T-helper 2 cell (primary cell): ENCODE measurements around the gene ZNF672.
A peak's percentile ranks its signal among the peaks of the same experiment; 100 is the strongest.

Source experiments
- DNase-seq, 5 experiments: peaks; one replicate each; pipeline versions ENCODE4 v3.0.0 to v3.0.0-alpha.2; 2012 to 2022

ZNF672 gene

DNA sequence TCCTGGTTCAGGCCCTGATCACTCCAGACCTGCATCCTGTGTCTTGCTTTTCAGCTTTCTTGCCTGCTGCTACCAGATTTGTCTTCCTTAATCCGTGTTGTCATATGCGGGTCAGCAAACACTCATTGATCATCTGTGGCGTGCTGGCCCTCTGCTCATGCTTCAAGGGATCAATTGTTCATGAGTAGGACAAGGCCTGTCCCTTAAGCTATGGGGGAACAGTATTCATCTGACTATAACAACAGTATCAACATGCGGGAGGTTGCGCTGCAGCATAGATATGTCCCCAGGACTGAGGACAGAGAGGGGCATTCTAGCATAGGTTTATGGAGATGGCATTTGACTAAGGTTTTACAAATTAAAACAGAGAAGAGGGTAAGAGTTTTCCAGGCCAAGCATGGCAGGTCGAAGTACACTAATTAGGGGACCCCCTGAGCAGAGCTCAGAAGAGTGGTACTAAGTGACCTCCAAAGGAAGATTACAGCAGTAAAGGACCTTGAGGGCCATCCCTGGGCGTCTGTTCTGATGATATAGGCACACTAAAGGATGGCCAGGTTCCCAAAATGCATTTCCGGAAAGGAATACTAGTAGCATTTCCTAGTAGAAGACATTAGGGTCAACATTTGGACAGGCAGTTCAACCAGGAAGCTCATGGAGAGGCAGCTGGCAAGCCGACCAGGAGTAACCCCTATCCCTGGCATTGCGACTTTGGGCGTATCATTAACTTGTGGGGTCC lies 811 bp upstream of the ZNF672 start:
- DNase-seq: no peak

DNA sequence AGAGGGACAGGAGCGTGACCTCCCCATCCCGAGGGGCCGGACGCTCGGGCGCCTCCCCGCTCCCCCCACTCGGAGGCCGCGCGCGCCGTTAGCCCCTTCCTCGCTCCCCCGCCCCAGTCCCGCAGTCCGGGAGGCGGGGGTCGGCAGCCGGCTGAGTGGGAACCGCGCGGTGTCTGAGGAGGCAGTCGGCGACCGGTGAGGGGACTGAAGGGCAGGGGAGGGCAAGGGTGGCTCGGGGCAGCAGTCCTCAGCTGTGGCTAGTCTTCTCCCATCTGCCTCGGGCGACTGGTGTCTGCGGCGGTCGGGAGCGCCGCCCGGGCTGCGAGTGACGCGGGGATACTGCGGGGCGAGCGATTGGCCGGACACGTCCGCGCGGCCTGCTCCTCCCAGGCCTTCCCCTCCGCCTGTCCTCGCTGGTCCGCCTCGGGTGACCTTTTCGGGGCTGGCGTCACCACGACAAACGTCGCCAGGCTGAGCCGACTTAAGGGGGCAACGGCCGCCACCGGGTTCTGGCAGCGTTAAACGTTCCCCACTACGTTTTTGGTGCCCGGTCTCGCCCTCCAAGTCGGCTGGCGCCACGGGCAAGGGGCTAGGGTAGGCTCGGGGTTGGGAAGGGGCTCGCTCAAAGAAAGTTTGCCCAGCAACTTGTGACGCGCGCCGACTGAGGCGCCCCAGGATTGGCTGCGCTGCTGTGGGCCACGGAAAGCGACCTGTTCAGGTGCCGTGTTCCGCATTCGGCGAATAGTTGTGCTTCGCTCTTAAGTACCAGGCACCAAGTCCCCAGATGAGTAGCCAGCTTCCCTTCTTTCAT lies 538 bp downstream of the ZNF672 start:
- peak; percentile 73 to 93 (median 77) for DNase-seq

DNA sequence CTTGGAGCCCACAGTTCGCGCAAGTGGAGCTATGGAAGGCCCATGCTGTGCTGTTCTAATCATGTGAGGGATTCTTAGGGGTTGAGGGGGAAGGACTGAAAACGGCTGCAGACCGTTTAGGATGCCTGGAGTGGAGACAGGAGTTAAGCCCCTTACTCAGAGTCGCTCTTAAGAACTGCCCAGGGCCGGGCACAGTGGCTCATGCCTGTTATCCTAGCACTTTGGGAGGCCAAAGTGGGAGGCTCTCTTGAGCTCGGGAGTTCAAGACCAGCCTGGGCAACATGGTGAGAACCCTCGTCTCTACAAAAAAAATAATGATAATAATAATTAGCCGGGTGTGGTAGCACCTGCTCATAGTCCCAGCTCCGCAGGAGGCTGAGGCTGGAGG lies 1.1 kb downstream of the ZNF672 start:
- no peak for DNase-seq

DNA sequence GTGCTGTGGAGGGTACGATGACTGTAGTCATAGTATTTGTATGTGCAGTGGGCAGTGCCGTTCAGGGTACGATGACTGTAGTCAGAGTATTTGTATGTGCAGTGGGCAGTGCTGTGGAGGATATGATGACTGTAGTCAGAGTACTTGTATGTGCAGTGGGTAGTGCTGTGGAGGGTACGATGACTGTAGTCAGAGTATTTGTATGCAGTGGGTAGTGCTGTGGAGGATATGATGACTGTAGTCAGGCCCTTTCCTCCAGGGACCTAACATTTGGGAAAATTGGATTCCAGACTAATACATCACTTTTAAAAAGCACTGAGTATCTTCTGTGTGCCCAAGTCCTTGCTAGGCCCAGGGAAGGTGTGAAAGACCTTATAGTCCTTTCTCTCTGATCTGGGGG lies 2.9 kb downstream of the ZNF672 start:
- DNase-seq: no peak

DNA sequence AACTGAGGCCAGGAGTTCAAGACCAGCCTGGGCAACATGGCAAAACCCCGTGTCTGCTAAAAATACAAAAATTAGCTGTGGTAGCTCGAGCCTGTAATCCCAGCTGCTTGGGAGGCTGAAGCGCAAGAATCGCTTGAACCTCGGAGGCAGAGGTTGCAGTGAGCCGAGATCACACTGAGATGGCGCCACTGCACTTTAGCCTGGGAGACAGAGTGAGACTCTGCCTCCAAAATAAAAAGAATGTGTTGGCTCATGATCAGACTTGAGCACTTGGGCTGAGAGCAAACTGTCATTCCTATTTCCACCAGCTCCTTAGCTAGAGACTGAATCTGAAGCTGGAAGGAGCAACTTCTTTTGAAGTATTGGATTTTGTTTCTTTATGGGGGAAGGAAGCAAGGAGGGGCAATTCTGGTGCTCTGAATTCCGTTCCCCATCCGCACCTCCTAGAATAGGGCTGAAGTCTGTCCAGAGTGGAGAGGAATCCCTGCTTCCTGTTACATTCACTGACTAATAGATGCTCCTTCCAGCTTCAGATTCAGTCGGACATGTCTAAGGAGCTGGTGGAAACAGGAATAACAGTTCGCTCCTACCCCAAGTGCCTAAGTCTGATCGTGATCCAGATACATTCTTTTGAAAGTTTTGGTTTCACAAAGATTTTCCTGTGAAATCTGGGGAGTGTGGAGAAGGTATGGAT lies 3.8 kb downstream of the ZNF672 start:
- DNase-seq: peak in 1 of 5 experiments; percentile 66

DNA sequence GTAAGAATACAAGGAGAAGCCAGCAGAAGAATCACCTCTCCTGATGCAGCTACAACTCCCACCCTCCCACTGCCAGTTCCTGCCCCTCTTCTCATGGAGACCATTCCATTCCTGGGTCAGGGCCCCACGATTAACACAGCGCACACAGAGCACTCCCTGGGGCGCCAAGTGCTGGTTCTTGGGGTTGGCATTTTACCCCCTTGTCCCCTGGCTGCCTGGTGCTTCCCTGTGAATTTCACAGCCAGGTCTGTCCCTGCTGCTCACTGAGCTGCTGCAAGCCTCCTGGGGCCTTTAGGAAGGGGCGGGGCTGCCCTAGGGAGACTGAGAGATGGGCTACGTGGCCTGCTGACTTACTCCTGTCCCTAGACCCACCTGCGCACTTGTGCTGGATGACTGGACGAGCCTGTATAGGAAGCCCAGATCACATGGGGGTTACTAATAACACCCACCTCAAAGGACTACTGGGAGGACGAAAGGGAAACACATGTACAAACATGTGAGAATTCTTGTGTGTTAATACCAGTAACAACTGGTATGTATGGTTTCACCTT lies 4.8 kb downstream of the ZNF672 start:
- no peak for DNase-seq

DNA sequence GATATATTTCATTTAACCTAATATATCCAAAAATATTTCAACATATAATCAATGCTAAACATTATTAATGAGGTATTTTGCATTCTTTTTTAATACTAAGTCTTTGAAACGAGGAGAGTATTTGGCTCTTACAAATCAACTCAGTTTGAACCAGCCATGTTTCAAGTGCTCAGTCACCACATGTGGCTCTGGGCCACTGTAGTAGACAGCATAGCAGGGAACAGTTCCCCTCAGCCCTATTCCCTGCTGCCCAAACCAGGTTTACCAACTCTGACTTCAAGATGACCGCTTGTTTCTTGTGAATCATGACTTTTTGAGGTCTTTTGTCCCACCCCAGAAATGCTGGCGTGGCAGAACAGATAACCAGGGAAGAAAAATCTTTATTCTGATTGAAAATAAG lies 5.7 kb downstream of the ZNF672 start:
- no peak for DNase-seq

DNA sequence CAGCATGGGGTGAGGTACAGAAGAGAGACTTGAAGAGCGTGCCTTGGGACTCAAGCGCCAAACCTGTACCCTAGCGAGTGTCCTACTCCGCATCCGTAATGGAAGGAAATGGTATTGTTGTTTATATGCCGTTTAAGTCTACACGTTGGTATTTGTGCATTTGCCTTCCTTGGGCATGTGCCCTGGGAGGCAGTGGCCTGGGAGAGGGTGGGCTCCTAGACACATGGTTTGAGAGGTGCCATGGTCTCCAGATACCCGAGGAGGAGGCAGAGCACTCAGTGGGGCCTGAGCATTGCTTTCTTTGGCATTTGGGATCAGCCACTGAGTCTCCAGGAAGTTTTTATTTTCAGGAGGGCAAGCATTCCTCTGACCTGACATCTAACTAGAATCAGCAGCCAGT lies 6.5 kb downstream of the ZNF672 start:
- no peak for DNase-seq

DNA sequence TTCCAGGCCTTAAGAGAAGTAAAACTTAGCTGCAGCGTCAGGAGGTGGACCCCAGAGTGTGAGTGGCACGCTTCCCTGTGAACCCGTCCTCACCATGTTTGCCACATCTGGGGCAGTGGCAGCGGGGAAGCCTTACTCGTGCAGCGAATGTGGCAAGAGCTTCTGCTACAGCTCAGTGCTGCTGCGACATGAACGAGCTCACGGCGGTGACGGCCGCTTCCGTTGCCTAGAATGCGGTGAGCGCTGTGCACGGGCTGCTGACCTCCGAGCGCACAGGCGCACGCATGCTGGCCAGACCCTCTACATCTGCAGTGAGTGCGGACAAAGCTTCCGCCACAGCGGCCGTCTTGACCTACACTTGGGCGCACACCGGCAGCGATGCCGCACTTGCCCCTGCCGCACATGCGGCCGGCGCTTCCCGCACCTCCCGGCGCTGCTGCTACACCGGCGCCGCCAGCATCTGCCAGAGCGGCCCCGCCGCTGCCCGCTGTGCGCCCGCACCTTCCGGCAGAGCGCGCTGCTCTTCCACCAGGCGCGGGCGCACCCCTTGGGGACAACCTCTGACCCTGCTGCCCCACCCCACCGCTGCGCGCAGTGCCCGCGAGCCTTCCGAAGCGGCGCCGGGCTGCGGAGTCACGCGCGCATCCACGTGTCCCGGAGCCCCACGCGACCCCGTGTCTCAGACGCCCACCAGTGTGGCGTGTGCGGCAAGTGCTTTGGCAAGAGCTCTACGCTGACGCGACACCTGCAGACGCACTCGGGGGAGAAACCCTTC lies 9.3 kb downstream of the ZNF672 start:
- DNase-seq: no peak

DNA sequence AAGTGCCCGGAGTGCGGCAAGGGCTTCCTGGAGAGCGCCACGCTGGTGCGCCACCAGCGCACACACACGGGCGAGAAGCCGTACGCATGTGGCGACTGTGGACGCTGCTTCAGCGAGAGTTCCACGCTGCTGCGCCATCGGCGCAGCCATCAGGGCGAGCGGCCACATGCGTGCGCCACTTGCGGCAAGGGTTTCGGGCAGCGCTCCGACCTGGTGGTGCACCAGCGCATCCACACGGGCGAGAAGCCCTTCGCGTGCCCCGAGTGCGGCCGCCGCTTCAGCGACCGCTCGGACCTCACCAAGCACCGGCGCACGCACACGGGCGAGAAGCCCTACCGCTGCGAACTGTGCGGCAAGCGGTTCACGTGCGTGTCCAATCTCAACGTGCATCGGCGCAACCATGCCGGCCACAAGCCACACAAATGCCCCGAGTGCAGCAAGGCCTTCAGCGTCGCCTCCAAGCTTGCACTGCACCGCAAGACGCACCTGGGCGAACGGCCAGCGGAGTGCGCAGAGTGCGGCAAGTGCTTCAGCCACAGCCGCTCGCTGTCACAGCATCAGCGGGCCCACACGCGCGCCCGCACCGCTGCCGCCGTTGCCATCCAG lies 10.0 kb downstream of the ZNF672 start:
- DNase-seq: no peak

DNA sequence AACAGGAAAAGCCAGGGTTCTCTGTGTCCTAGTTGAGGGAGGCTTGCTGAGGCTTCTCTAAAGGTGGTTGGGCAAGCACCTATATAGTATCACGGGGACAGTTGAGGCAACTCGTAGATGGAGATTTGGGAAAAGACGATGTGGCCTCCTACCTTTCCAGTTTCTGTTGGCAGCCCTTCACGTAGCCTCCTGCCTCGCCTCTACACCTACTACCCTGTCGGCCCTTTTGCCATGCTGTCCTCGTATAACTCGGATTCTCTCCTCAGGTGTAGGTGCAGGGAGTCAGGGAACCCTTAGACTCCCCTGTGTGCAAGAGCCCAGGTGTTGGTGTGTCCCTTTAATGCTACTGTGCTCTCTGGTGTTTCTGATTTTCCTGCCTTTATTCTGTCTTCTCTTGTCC lies 10.6 kb downstream of the ZNF672 start:
- no peak for DNase-seq

DNA sequence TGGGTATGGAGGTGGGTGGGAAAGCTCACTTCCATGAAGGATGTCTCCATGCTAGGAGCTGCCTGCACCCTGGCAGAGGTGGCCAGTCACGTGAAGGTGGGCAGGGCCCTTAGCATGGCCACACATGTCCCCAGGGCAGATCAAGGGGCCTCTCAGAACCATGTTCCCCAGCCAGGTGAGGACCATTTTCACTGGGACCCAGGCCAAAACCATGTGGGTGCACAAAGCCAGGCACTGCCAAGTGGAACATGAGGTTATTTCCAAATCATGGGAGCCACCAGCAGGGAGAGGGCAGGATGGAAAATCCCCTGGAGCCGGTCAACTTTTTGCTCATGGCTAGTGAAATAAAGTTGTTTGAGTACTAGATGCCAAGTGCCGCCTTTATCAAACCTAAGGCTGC lies 11.1 kb downstream of the ZNF672 start:
- DNase-seq: no peak

DNA sequence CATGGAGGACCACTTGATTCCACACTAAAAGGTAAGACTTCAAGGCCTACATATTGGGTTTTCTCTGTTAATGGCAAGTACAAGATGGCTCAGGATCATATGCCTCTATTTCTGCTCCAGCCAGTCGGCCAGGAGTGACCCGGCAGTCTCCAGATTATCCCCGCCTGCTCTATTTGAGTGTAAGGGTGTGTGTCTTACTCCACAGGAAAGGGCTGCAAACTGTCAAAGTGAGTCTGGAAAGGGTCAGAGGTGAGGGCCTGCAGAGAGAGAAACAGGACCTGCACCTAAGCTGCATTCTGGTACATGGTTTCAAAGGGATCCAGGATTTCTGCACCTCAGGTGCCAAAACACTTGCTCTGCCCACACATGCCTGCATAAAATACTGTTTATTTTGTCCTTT lies 11.6 kb downstream of the ZNF672 start:
- DNase-seq: no peak

DNA sequence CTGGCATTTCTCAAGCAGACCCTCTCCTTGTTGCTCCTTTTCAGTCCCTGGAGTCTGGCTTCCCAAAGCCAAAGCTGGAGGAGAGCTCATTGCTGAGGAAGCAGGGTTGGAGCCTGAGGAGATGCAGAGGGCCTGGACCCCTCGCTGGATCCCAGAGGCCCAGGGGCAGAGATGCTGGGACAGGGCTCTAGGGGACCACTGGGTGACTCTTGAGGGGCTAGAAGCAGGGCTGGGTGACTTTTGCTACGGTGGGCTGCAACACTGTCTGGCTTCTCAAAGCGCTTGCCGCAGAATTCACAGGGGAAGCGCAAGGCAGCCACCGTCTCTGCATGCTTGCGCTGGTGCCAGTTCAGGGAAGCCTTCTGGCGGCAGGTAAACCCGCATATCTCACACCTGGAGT lies 12.1 kb downstream of the ZNF672 start:
- no peak for DNase-seq

DNA sequence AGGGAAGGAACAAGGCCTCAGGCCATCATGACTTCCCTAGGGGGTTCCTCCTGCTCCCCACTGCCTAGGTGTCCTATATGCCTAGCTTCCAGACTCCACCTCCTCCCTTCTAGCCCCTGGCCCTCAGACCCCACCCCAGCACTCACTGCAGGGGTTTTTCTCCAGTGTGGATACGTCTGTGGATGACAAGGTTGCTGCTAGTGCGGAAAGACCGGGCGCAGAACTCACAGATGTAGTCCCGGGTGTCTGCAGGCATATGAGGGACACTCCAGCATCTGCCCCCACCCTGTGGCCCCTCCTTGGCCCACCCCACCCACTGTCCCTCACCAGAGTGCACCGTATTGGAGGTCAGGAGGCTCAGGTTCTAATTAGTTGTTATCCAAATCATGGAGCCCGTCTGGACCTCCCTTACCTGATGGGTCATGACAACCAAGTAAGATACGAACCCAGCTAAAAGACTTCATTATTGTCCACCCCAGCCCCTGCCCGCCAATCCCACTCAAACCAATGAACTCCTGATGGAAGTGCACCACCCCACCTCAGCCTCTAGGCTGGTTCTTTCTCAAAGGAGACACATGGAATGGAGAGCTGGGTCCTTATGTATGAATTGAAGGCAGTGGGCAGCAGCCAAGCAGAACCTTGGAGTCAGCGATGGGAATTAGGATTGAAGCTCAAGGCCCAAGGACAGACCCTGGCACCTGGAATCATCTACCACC lies 12.7 kb downstream of the ZNF672 start:
- no peak for DNase-seq

DNA sequence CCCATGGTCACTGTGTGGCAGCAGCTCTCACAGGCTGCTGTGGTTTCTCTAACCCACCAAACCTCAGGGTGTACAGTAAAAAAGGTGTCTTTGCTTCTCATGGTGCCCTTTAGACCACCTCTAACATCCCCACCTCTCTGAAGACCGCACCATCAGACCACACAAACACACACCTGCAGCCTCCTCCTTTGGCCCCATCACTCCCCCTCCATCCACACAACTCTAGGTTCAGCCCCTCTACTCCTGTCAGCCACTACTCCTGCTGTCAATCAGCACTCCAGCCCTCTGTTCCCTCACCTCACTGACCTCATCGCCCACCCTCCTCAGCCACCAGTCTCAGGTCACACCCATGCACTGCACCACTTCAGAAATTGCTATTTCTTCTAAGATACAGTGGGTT lies 13.4 kb downstream of the ZNF672 start:
- no peak for DNase-seq

DNA sequence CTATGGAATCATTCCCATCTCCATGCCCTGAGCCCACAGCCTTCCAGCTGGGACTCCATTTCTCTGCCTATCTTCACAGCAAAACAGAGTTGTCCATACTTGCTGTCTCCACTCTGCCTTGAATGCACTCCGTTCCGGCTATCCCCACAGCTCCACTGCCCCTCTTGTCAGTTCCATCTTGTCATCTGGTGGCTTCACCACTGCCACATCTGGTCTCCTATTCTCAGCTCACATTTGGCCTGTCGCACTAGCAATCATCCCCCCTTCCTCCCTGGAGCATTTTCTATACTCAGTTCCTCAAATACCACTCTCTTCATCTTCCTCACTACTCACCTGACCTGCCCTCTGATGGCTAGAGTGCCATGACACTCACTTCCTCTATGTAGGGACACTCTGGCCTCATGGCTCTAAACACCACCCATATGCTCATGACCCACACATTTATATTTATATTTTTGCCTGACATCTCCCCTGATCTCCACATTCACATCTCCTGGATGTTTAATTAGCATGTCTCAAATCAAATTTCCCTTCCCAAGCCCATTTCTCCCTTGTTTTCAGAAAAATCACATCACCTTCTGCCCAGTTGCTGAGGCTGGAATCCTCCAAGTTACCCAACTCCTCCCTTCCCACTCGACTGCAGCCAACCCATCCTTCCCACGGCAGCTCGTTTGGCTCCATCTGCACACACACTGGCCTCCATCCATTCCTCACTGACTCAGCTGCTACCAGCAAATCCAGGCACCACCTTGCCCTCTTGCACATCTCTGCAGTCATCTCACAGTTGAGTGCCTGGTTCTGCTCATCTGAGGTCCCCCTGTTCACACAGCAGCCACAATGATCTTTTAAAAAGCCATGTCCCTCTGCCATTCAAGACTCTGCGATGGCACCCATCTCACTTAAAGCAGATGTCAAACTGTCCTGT lies 14.7 kb downstream of the ZNF672 start:
- DNase-seq: no peak

DNA sequence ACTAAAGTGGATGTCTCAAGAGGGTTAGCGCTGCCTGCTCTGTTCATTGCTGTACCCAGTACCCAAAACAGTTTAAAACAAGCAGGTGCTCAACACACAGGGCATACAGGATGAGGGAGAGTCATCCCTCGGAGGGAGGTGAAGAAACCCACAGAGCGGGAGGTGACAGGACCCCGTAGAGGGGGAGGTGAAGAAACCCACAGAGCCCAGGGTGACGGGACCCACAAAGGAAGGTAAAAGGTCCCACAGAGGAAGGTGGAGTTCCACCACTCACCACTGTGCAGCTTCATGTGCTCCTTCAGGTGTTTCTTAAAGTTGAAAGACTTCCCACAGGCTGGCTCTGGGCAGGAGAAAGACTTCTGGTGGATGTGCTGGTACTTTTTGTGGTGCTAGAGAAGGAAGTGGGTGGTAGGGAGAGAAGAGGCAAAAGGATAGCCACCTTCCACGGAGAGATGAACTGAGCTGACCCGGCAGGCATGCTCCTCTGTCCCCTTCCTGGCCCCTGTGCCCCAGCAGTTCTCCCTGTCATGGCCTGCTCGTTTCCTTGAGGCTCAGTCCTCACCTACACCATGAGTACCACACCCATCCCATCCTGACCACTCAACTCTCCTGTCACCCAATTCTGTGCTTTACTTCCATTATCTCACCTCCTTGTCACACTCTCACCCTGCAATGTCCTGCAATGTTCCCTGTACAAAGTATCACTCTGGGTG lies 15.8 kb downstream of the ZNF672 start:
- DNase-seq: peak in 1 of 5 experiments; percentile 75

DNA sequence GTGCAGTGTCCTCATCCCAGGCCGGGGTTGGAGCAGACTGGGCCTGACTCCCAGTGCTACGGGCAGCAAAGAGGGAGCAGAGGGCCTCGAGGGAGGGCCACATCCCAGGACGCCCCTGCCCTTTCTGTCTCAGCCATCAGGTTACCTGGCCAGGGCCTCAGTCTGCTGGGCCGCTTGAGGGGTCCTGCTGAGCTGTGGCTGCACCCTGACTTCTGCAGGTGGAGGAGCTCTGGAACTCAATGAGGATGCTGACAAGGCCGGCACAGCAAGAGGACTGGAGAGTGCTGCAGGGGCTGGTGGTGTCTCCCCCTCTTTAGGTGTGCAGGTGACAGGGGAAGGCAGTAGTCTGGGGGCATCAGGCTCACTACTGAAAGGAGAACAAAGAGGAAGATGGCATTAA lies 17.6 kb downstream of the ZNF672 start:
- DNase-seq: no peak

DNA sequence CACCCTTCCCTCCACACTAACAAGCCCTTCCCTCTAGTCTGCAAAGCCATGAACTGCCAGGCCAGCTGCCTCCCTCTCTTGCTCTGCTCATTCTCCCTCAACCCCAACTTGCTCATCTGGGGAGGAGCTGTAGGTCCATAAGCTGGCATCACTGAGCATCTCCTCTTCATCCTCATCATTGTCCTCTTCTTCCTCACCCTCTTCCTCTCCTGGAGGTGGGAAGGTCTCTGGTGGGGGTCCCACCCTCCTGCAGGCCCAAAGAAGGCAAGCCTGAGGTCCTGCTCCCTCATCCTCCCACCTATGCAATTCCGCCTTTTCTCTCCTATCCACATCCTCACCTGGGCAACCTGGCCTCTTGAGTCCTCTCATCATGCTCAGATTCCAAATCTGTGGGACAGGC lies 18.2 kb downstream of the ZNF672 start:
- no peak for DNase-seq
